ENCODE measurements around the gene GAK.

Gene GAK

DNA sequence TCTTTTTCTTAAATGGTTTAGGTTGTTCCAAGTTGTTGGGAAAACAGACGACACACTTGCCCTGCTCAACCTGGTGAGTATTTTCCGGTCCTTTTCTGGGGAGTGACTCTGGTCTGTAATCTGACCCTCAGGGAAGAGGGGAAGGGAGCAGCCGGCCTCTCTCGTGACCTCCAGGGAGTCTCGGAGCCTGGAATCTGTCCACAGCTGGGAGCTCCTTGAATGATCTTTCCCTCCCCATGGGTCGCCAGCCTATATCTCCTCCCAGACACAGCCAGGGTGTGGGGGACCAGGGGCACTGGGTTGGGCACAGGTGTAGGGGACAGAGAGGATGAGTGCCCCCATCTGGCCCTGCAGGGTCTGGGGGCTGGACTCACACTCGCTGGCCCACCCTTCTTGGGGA, 19.1 kb upstream of the GAK start:
- DNase-seq (ENCODE audit: low read depth in 2 of 2) = no peak
- H3K4me3 ChIP-seq (replicated peaks in 1 of 2; ENCODE audit: low read depth in 2 of 2, low read length in 2 of 2) = no peak overlapping the region
- TF ChIP-seq, protein P1, sequence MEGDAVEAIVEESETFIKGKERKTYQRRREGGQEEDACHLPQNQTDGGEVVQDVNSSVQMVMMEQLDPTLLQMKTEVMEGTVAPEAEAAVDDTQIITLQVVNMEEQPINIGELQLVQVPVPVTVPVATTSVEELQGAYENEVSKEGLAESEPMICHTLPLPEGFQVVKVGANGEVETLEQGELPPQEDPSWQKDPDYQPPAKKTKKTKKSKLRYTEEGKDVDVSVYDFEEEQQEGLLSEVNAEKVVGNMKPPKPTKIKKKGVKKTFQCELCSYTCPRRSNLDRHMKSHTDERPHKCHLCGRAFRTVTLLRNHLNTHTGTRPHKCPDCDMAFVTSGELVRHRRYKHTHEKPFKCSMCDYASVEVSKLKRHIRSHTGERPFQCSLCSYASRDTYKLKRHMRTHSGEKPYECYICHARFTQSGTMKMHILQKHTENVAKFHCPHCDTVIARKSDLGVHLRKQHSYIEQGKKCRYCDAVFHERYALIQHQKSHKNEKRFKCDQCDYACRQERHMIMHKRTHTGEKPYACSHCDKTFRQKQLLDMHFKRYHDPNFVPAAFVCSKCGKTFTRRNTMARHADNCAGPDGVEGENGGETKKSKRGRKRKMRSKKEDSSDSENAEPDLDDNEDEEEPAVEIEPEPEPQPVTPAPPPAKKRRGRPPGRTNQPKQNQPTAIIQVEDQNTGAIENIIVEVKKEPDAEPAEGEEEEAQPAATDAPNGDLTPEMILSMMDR (IDR thresholded peaks at IDR 0.05; ENCODE audit: low read depth, low read length) = no peak

DNA sequence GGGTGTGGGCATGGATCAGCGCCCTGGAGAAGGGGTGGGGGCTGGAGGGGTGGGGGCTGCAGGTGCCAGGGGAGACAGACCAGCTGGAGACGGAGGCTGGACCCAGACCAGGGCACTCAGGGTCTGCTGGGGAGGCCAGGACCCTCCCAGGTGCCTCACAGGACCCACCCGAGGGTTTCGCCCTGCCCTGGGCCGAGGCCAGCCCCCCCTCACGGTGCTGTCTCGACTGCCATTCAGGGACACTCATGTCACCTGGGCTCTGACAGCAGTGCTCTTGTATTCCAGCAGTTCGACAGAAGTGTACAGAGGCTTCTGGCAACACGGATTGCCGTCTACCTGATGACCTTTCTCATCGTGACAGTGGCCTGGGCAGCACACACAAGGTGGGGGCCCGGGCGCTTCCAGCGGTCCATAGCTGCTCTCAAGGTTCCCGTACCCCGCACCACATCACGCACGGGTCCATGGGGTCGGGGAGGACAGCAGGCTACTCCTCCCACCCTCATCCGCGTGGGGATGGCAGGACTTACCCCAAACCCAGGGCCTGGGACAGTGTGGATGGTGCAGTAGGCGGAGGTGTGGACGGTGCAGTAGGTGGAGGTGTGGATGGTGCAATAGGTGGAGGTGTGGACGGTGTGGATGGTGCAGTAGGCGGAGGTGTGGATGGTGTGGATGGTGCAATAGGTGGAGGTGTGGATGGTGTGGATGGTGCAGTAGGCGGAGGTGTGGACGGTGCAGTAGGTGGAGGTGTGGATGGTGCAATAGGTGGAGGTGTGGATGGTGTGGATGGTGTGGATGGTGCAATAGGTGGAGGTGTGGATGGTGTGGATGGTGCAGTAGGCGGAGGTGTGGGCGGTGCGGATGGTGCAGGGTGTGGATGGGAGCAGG, 18.3 kb upstream of the GAK start:
- H3K4me3 ChIP-seq (replicated peaks in 1 of 2; ENCODE audit: low read depth in 2 of 2, low read length in 2 of 2) = no peak overlapping the region
- TF ChIP-seq, protein P1 (IDR thresholded peaks at IDR 0.05; ENCODE audit: low read depth, low read length) = no peak
- no peak for DNase-seq (ENCODE audit: low read depth in 2 of 2)

DNA sequence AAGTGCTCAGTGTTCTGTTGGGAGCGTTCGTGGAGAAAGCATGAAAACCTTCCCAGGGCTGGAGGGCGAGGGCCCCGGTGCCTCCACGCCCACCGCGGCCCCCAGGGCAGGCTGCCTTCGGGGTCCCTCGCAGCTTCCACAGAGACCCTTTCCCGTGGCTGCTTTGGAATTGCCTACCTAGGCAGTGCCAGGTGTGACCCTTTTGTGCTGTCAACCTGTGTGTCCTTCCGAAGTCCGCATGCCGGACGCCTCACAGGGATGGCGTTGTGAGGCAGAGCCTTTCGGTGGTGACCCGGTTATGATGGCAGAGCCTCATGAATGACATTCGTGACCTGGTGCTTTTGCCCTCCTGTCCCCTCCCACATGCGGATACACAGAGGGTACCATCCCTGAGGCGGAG, 17.5 kb upstream of the GAK start:
- no peak overlapping the region for H3K4me3 ChIP-seq (replicated peaks in 1 of 2; ENCODE audit: low read depth in 2 of 2, low read length in 2 of 2)
- TF ChIP-seq, protein P1 (IDR thresholded peaks at IDR 0.05; ENCODE audit: low read depth, low read length) = no peak
- no peak for DNase-seq (ENCODE audit: low read depth in 2 of 2)

DNA sequence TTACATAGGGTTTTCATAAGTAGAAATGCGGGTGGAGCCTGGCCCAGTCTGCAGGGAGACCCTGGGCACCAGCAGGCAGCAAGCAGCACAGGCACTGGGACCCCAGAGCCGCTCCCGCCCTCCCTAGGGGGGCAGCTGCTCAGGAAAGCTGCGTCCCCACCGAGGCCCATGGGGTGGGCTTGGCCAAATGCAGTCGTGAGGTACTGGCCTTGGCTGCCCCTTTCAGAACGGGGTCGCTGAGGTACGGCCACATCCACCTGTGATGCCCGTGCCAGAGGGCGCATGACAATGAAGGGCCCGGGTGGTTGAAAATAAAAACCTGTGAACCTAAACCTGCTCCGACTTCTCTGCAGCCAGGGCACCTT, 16.8 kb upstream of the GAK start:
- TF ChIP-seq, protein P1 (IDR thresholded peaks at IDR 0.05; ENCODE audit: low read depth, low read length) = no peak
- H3K4me3 ChIP-seq (replicated peaks in 1 of 2; ENCODE audit: low read depth in 2 of 2, low read length in 2 of 2) = no peak overlapping the region
- DNase-seq (ENCODE audit: low read depth in 2 of 2) = no peak

DNA sequence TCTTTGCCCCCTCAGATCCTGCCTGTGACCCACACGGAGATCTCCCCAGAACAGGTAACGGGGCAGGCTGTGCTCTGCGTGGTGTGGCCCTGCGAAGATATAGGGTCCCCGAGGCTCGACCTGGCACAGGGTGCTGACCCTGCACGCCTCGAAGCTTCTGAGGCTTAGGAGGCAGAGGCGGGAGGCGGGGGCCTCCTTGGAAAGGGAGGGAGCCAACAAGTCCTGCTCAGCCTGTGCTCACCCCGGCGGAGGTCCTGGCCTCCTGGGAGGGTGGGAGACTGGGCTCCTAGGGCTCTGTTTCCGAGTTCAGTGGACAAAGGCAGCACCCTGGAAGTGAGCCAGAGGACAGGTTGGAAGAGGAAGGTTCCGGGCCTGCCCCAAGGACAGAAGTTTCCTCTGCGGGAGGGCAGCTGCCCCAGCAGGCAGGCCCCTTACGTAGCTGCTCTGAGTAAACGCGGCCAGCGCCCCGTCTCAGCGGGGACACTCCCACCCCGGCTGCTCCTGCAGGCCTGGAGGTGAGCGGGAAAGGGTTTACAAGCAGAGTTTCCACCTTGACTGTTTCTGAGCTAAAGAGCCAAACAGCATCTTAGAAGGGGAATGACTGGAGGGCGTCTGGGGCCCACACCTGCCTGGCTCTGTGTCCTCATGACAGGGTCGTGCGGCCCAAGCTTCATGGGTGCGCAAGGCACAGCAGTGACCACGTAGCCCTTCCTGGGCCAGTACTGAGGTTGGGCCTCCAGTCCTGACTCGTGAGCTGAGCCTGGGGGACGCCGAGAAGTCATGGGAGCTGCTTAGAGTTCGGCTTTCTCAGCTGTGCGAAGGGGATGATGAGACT, 16.2 kb upstream of the GAK start:
- TF ChIP-seq, protein P1 (IDR thresholded peaks at IDR 0.05; ENCODE audit: low read depth, low read length) = no peak
- DNase-seq (ENCODE audit: low read depth in 2 of 2) = no peak
- no peak overlapping the region for H3K4me3 ChIP-seq (replicated peaks in 1 of 2; ENCODE audit: low read depth in 2 of 2, low read length in 2 of 2)

DNA sequence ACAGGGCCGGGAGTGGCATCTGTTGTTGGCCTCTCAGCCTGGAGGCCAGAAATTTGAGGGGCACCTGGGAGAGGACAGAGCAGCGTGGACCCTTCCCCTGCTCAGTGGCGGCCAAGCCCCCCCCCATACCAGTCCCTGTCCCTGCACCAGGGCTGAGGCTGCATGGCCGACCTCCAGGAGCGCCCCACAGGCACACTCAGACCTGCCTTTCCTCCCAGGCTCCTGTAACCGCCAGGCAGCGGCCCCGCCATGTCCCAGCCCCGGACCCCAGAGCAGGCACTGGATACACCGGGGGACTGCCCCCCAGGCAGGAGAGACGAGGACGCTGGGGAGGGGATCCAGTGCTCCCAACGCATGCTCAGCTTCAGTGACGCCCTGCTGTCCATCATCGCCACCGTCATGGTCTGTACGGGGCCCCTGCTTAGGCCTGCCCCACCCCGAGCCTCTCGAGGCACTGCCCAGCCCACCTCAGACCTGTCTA, 15.4 kb upstream of the GAK start:
- no peak overlapping the region for H3K4me3 ChIP-seq (replicated peaks in 1 of 2; ENCODE audit: low read depth in 2 of 2, low read length in 2 of 2)
- TF ChIP-seq, protein P1 (IDR thresholded peaks at IDR 0.05; ENCODE audit: low read depth, low read length) = no peak
- no peak for DNase-seq (ENCODE audit: low read depth in 2 of 2)
